Measurements from ENCODE around the gene C16orf86.
"Not testable (repeated sequence)": the region's sequence is repeated elsewhere in the genome, so short reads cannot be mapped to it uniquely, and the experiment has no call there.

Gene C16orf86

GRCh38 chr16:67693517-67694285, 27.1 kb downstream of the C16orf86 start:
- DNase-seq (ENCODE audit: low read depth in 2 of 2), result not testable (repeated sequence)

GRCh38 chr16:67694611-67695010, 28.0 kb downstream of the C16orf86 start:
- no peak for DNase-seq (ENCODE audit: low read depth in 2 of 2)

GRCh38 chr16:67697422-67698185, 31.0 kb downstream of the C16orf86 start:
- DNase-seq (ENCODE audit: low read depth in 2 of 2), result no peak

GRCh38 chr16:67699265-67699664, 32.7 kb downstream of the C16orf86 start:
- DNase-seq (ENCODE audit: low read depth in 2 of 2), result no peak

GRCh38 chr16:67701420-67701819, 34.8 kb downstream of the C16orf86 start:
- DNase-seq (ENCODE audit: low read depth in 2 of 2), result no peak

GRCh38 chr16:67702130-67702529, 35.5 kb downstream of the C16orf86 start:
- DNase-seq (ENCODE audit: low read depth in 2 of 2), result no peak

GRCh38 chr16:67703626-67704025, 37.0 kb downstream of the C16orf86 start:
- no peak for DNase-seq (ENCODE audit: low read depth in 2 of 2)

- no peak for DNase-seq (ENCODE audit: low read depth in 2 of 2)
Observed at GRCh38 chr16:67704110-67704509, 37.5 kb downstream of the C16orf86 start.

GRCh38 chr16:67707210-67707609, 40.6 kb downstream of the C16orf86 start:
- DNase-seq (ENCODE audit: low read depth in 2 of 2), result no peak

- DNase-seq (ENCODE audit: low read depth in 2 of 2), result no peak
Observed at GRCh38 chr16:67707790-67708189, 41.2 kb downstream of the C16orf86 start.

GRCh38 chr16:67708368-67708771, 41.8 kb downstream of the C16orf86 start:
- no peak for DNase-seq (ENCODE audit: low read depth in 2 of 2)

GRCh38 chr16:67709050-67709449, 42.4 kb downstream of the C16orf86 start:
- DNase-seq (ENCODE audit: low read depth in 2 of 2), result no peak

- DNase-seq (ENCODE audit: low read depth in 2 of 2), result no peak
Observed at GRCh38 chr16:67710607-67711006, 44.0 kb downstream of the C16orf86 start.

GRCh38 chr16:67713647-67714273, 47.1 kb downstream of the C16orf86 start:
- no peak for DNase-seq (ENCODE audit: low read depth in 2 of 2)

GRCh38 chr16:67714522-67714921, 47.9 kb downstream of the C16orf86 start:
- no peak for DNase-seq (ENCODE audit: low read depth in 2 of 2)

- no peak for DNase-seq (ENCODE audit: low read depth in 2 of 2)
Observed at GRCh38 chr16:67716097-67716496, 49.5 kb downstream of the C16orf86 start.
